Transverse colon (tissue), 4 donors: ENCODE results near the gene AK4. TPM values are rescaled to one million over a fixed set of nuclear protein-coding genes. Genes with fewer than 3 reads are reported as not detected.

ENCODE experiments used
- DNase-seq: peaks from one replicate; pipeline ENCODE4 v3.0.0-alpha.2; 2019
- H3K27ac ChIP-seq, 4 donors: fragments of 200-600 bp; sonication (generic); 2 replicates each; pipeline ENCODE4 v1.5.1; 2016 to 2018; ENCODE audit warnings: inconsistent platforms in 4 of 4
- H3K27me3 ChIP-seq: fragments of 200-600 bp; sonication (generic); 2 replicates; pipeline ENCODE4 v1.5.1; 2017; ENCODE audit warnings: inconsistent platforms
- H3K36me3 ChIP-seq, 4 donors: fragments of 200-600 bp; sonication (generic); 2 replicates each; pipeline ENCODE4 v1.5.1; 2017 to 2019; ENCODE audit warnings: inconsistent platforms in 4 of 4
- H3K4me1 ChIP-seq, 4 donors: fragments of 200-600 bp; sonication (generic); 2 replicates each; pipeline ENCODE4 v1.5.1; 2017 to 2020; ENCODE audit warnings: inconsistent platforms in 4 of 4
- H3K4me3 ChIP-seq, 4 donors: fragments of 200-600 bp; sonication (generic); 1 replicate in 1 of 4; 2 replicates in 3 of 4; pipeline versions ENCODE4 v1.5.1 to v1.6.1; 2017 to 2019; ENCODE audit warnings: inconsistent platforms in 4 of 4
- H3K9me3 ChIP-seq, 2 donors: fragments of 200-600 bp; sonication (generic); 2 replicates each; pipeline ENCODE4 v1.5.1; 2017 to 2019; ENCODE audit warnings: inconsistent platforms in 2 of 2
- EP300 ChIP-seq: sonication (generic); formaldehyde crosslinking; IDR thresholded peaks from one replicate; pipeline ENCODE4 v1.6.1; 2017; ENCODE audit warnings: antibody characterized with exemption, low read depth
- POLR2A ChIP-seq: fragments of 450-650 bp; IDR thresholded peaks from one replicate; pipeline ENCODE4 v1.6.1; 2016; ENCODE audit warnings: antibody characterized with exemption, mild to moderate bottlenecking, moderate library complexity
- POLR2AphosphoS5 ChIP-seq, 3 donors: sonication (generic); formaldehyde crosslinking; IDR thresholded peaks; one replicate each; pipeline ENCODE4 v1.6.1; 2016; ENCODE audit warnings: antibody characterized with exemption in 3 of 3
- WGBS, 2 donors: methylation state at CpG; one replicate each; pipeline ENCODE4 v1.1.5; 2018; ENCODE audit warnings: low coverage in 1 of 2; 5-methylcytosine and 5-hydroxymethylcytosine counted together
- in situ Hi-C, 4 donors: fragments of 200-750 bp; cut with MboI; loops; one replicate each; pipeline versions ENCODE4 v1.15.0 to v1.15.1; 2017; ENCODE audit warnings: low sequenced_read_pairs in 3 of 4, low pct_ligation_motif_present in 1 of 4, low pct_unique_long_range_greater_than_20kb in 1 of 4
- intact Hi-C: fragments of 100-400 bp; cut with DNase I; formaldehyde crosslinking; loops from one replicate; pipeline ENCODE4 v1.15.1; 2023; ENCODE audit warnings: low total_unique reads
- total RNA-seq, 4 donors: library from RNA; depleted of rRNA; stranded (reverse); fragments of >200 nt; gene quantifications; one replicate each; pipeline ENCODE4 v1.1.0, GENCODE V29; 2016
- TF ChIP-seq, protein P1 (sequence below), 5 experiments: fragments of 200-600 bp in 3 of 5; fragments of 450-650 bp in 2 of 5; sonication (generic) in 3 of 5; IDR thresholded peaks; 1 replicate in 2 of 5; 2 replicates in 3 of 5; pipeline ENCODE4 v1.5.1; 2016 to 2017; ENCODE audit warnings: antibody characterized with exemption in 5 of 5, inconsistent platforms in 3 of 5, mild to moderate bottlenecking in 2 of 5, moderate library complexity in 1 of 5

Gene AK4
- total RNA-seq, 4 donors from 2014 or later, result 12.0 to 42.8 (median 36.1) TPM

DNA sequence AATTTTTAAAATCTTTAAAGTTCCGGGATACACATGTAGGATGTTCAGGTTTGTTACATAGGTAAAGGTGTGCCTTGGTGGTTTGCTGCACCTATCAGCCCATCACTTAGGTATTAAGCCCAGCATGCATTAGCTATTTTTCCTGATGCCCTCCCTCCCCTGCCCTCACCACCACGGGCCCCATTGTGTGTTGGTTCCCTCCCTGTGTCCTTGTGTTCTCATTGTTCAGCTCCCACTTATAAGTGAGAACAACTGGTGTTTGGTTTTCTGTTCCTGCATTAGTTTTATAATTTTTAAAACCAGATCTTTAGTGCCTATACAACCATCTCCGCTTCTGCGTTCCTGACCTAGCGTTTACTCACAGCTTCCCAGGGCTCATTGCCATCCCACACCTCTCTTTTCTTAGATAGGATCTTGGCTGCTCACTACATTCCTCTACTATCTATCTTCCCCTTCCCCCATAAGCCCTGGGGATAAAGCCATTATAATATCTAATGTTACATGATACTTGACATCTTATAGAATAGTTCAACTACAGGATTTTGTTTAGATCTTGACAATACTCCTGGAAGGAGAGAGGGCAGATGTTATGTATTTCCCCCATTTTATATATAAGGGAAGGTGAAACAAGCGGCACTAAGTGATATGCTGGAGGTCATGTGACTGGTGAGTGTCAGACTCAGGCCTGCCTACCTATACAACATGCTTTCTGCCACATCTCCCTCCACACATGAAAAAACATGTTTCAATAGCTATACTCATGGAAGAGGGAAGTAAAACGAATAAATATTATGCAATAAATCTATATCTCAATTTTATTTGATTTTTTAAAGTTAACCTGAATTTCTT lies 109.1 kb downstream of the AK4 start:
- 85 to 89% methylated on average over 6 to 7 of the region's 7 CpGs for WGBS, 2 donors
- TF ChIP-seq, protein P1, sequence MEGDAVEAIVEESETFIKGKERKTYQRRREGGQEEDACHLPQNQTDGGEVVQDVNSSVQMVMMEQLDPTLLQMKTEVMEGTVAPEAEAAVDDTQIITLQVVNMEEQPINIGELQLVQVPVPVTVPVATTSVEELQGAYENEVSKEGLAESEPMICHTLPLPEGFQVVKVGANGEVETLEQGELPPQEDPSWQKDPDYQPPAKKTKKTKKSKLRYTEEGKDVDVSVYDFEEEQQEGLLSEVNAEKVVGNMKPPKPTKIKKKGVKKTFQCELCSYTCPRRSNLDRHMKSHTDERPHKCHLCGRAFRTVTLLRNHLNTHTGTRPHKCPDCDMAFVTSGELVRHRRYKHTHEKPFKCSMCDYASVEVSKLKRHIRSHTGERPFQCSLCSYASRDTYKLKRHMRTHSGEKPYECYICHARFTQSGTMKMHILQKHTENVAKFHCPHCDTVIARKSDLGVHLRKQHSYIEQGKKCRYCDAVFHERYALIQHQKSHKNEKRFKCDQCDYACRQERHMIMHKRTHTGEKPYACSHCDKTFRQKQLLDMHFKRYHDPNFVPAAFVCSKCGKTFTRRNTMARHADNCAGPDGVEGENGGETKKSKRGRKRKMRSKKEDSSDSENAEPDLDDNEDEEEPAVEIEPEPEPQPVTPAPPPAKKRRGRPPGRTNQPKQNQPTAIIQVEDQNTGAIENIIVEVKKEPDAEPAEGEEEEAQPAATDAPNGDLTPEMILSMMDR (IDR thresholded peaks at IDR 0.05), result no peak
- no peak for TF ChIP-seq POLR2AphosphoS5 (IDR thresholded peaks at IDR 0.05)
- TF ChIP-seq POLR2A, result no peak
- TF ChIP-seq EP300, result no peak
- intact Hi-C loops (no loop called here), in situ Hi-C loops (loop anchor here in 1 of 4 donors (25.0 kb wide), 1 partner anchor 980 kb away; no protein-coding TSS in a partner anchor)
- Histone ChIP-seq H3K9me3 (no peaks in the 10 kb centered on the region), H3K27me3 (peaks cover 9% of the 10 kb centered on the region), H3K27ac (no peak overlapping the region), H3K4me1 (peaks cover 0 to 17% (median 14%) of the 10 kb centered on the region in 4 donors), H3K36me3 (no peaks in the 10 kb centered on the region), H3K4me3 (no peak overlapping the region)
- DNase-seq, result no peak

DNA sequence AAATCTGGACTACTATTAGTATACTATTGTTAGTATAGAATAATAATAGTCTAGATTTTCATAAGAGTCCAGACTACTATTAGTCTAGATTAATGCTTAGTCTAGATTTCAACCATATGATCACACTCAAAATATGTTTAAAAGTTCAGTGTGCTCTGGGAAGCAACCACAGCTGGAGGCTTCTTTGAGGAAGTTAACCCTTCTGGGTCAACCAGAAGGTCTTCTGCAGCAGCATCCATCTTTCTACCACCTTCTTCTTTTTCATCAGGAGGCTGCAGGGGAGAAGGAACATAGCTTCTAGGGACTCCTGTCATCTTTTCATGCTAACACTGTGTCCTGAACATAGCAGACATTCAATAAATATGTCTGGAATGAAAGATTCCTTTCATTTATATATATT lies 110.1 kb downstream of the AK4 start:
- Histone ChIP-seq H3K9me3 (no peaks in the 10 kb centered on the region), H3K27me3 (peaks cover 9% of the 10 kb centered on the region), H3K27ac (no peak overlapping the region), H3K4me3 (no peak overlapping the region), H3K4me1 (peaks cover 0 to 17% (median 14%) of the 10 kb centered on the region in 4 donors), H3K36me3 (no peaks in the 10 kb centered on the region)
- TF ChIP-seq POLR2AphosphoS5 (IDR thresholded peaks at IDR 0.05), result no peak
- TF ChIP-seq EP300, result no peak
- TF ChIP-seq POLR2A, result no peak
- TF ChIP-seq, protein P1 (IDR thresholded peaks at IDR 0.05), result no peak
- in situ Hi-C loops, result loop anchor here in 1 of 4 donors (25.0 kb wide), 1 partner anchor 979 kb away; no protein-coding TSS in a partner anchor
- intact Hi-C loops, result no loop called here
- DNase-seq, result no peak

DNA sequence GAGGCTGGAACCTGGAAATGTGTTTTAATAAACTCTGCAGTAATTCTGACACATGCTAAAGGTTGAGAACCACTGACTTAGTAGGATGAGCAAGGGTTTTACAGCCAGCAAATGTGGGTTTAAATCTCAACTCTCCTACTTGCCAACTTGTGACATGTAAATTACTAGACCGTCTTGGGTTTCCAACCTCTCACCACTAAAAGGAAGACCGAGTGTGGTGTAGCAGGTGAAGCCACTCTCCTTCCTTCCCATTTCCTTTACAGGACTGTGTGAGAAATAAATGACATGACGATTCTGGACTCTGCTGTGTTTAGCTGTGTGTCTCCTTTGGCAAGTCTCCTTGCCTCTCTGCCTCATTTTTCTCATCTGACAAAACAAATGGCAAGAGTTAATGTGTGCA lies 111.8 kb downstream of the AK4 start:
- Histone ChIP-seq H3K36me3 (no peaks in the 10 kb centered on the region), H3K27ac (no peak overlapping the region), H3K9me3 (no peaks in the 10 kb centered on the region), H3K4me1 (peaks cover 0 to 12% (median 7%) of the 10 kb centered on the region in 4 donors), H3K27me3 (peaks cover 15% of the 10 kb centered on the region), H3K4me3 (no peak overlapping the region)
- in situ Hi-C loops (loop anchor here in 1 of 4 donors (25.0 kb wide), 1 partner anchor 977 kb away; no protein-coding TSS in a partner anchor), intact Hi-C loops (no loop called here)
- WGBS, 2 donors, result 57% methylated on average over 3 of the region's 3 CpGs
- TF ChIP-seq, protein P1 (IDR thresholded peaks at IDR 0.05), result no peak
- no peak for TF ChIP-seq POLR2A
- no peak for TF ChIP-seq EP300
- TF ChIP-seq POLR2AphosphoS5 (IDR thresholded peaks at IDR 0.05), result no peak
- DNase-seq, result no peak

DNA sequence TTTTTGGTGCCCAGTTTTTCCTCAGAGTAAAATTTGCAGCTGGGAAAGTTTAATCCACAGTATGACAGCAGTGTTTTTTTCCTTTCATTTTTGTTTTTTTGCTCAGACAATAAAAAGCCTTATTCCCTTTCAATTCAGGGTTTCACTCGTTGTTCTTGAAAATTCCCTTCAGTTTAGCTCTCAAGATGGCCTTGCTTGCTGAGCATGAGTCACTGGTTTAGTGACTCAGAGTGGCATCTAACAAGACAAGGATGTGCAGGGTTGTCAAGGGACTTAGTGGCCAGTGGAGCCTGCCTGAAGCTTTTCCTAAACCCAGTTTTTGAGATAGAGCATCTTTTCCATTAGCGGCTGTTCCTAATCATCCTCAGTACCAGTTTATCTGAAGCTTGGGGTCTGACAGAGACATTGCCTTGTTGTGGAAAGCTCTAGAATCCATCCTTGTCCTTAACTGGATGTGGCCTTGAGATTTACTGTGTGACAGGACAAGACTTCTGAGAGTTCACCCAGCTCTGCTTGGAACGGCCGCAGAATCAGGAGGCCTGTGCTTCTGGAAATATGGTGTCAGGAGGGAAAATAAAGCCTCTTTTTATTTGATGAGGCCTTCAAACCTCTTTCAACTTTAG lies 113.0 kb downstream of the AK4 start:
- in situ Hi-C loops, result loop anchor here in 1 of 4 donors (25.0 kb wide), 1 partner anchor 976 kb away; no protein-coding TSS in a partner anchor
- Histone ChIP-seq H3K4me1 (peaks cover 0 to 15% (median 10%) of the 10 kb centered on the region in 4 donors), H3K36me3 (no peaks in the 10 kb centered on the region), H3K27ac (no peak overlapping the region), H3K4me3 (no peak overlapping the region), H3K9me3 (no peaks in the 10 kb centered on the region), H3K27me3 (peaks cover 19% of the 10 kb centered on the region)
- TF ChIP-seq, protein P1 (IDR thresholded peaks at IDR 0.05), result no peak
- TF ChIP-seq POLR2AphosphoS5 (IDR thresholded peaks at IDR 0.05) (no peak), POLR2A (no peak), EP300 (no peak)
- DNase-seq, result no peak
- intact Hi-C loops, result no loop called here
- WGBS, 2 donors, result 65 to 72% methylated on average over 3 to 4 of the region's 4 CpGs
